Measurements from ENCODE around the gene GUCA2B.

The GUCA2B gene

GRCh38 chr1:42152907-42153600 is at the start of gene GUCA2B:
TSS of gene GUCA2B (plus strand) at chr1:42153410. CDS start at chr1:42153451, 41 bp downstream.
- no peak for DNase-seq

GRCh38 chr1:42105025-42105424 is 48.2 kb upstream of the GUCA2B start:
- no peak for DNase-seq

GRCh38 chr1:42108309-42108708 is 44.9 kb upstream of the GUCA2B start:
- no peak for DNase-seq

GRCh38 chr1:42109600-42109999 is 43.6 kb upstream of the GUCA2B start:
- DNase-seq = no peak

GRCh38 chr1:42114229-42114628 is 39.0 kb upstream of the GUCA2B start:
- no peak for DNase-seq

GRCh38 chr1:42117214-42117613 is 36.0 kb upstream of the GUCA2B start:
- no peak for DNase-seq

GRCh38 chr1:42118125-42118524 is 35.1 kb upstream of the GUCA2B start:
- no peak for DNase-seq

GRCh38 chr1:42122408-42122807 is 30.8 kb upstream of the GUCA2B start:
- DNase-seq = no peak

GRCh38 chr1:42125552-42125951 is 27.7 kb upstream of the GUCA2B start:
- no peak for DNase-seq

GRCh38 chr1:42127767-42128166 is 25.4 kb upstream of the GUCA2B start:
- DNase-seq = no peak

GRCh38 chr1:42128499-42128898 is 24.7 kb upstream of the GUCA2B start:
- DNase-seq = no peak

- no peak for DNase-seq
Measured at GRCh38 chr1:42128964-42129363, 24.2 kb upstream of the GUCA2B start.

GRCh38 chr1:42130061-42130660 is 23.0 kb upstream of the GUCA2B start:
- no peak for DNase-seq

- no peak for DNase-seq
Measured at GRCh38 chr1:42133390-42133789, 19.8 kb upstream of the GUCA2B start.

GRCh38 chr1:42133809-42134526 is 19.2 kb upstream of the GUCA2B start:
- DNase-seq = no peak

- DNase-seq = no peak
Measured at GRCh38 chr1:42135426-42135825, 17.8 kb upstream of the GUCA2B start.

GRCh38 chr1:42136466-42136865 is 16.7 kb upstream of the GUCA2B start:
- DNase-seq = peak; percentile 33

GRCh38 chr1:42137766-42138165 is 15.4 kb upstream of the GUCA2B start:
- DNase-seq = no peak

GRCh38 chr1:42138586-42138985 is 14.6 kb upstream of the GUCA2B start:
- no peak for DNase-seq

GRCh38 chr1:42139444-42139843 is 13.8 kb upstream of the GUCA2B start:
- DNase-seq = no peak

- DNase-seq = no peak
Measured at GRCh38 chr1:42140191-42140590, 13.0 kb upstream of the GUCA2B start.

GRCh38 chr1:42141978-42142377 is 11.2 kb upstream of the GUCA2B start:
- DNase-seq = no peak

GRCh38 chr1:42142894-42143675 is 10.1 kb upstream of the GUCA2B start:
- DNase-seq = peak; percentile 33
